Endometrium (tissue), 2 donors: ENCODE results near the gene RASA4B.
"Not testable (repeated sequence)": the region's sequence is repeated elsewhere in the genome, so short reads cannot be mapped to it uniquely, and the experiment has no call there.

Experiments
- FAIRE-seq: peaks from 2 replicates; lab custom pipeline; 2012; peaks lifted over from hg19 to GRCh38; lab: Jason Lieb, UNC
- donor health status: control.
- donor health status: control.

The RASA4B gene

GRCh38 chr7:102474116-102474515 is 43.5 kb downstream of the RASA4B start:
- not testable (repeated sequence) for FAIRE-seq

- no peak for FAIRE-seq
These were observed 44.1 kb downstream of the RASA4B start for GRCh38 chr7:102473271-102473991.

- FAIRE-seq: no peak
These were observed 45.2 kb downstream of the RASA4B start for GRCh38 chr7:102472126-102473041.

- FAIRE-seq: no peak
These were observed 45.8 kb downstream of the RASA4B start for GRCh38 chr7:102471791-102472125.

GRCh38 chr7:102469972-102470825 is 47.4 kb downstream of the RASA4B start:
- FAIRE-seq: no peak

GRCh38 chr7:102469351-102469971 is 48.1 kb downstream of the RASA4B start:
- FAIRE-seq: no peak

- FAIRE-seq: no peak
These were observed 48.9 kb downstream of the RASA4B start for GRCh38 chr7:102468478-102469350.

- FAIRE-seq: no peak
These were observed 49.7 kb downstream of the RASA4B start for GRCh38 chr7:102467581-102468477.

- no peak for FAIRE-seq
These were observed 51.5 kb downstream of the RASA4B start for GRCh38 chr7:102466097-102466496.

- FAIRE-seq: no peak
These were observed 52.8 kb downstream of the RASA4B start, which contains the start of the genes ALKBH4 and LRWD1 for GRCh38 chr7:102464577-102465280. Gene ALKBH4 (minus strand): TSS chr7:102464863. CDS start chr7:102464836, 27 bp downstream. Gene LRWD1 (plus strand): TSS chr7:102464984. CDS start chr7:102465081, 97 bp downstream.

- FAIRE-seq: no peak
These were observed 53.6 kb downstream of the RASA4B start for GRCh38 chr7:102463841-102464576.

GRCh38 chr7:102460467-102460866 is 57.1 kb downstream of the RASA4B start:
- FAIRE-seq: no peak

GRCh38 chr7:102459221-102459844 is 58.2 kb downstream of the RASA4B start:
- no peak for FAIRE-seq

GRCh38 chr7:102457352-102457924 is 60.1 kb downstream of the RASA4B start:
- FAIRE-seq: no peak

- FAIRE-seq: no peak
These were observed 61.2 kb downstream of the RASA4B start for GRCh38 chr7:102456327-102456726.

- FAIRE-seq: no peak
These were observed 62.0 kb downstream of the RASA4B start for GRCh38 chr7:102455596-102455995.

GRCh38 chr7:102454932-102455331 is 62.6 kb downstream of the RASA4B start:
- FAIRE-seq: not testable (repeated sequence)
